PFSK-1 (cell line): ENCODE measurements around the gene MARCHF3.

Experiments used
- FOXP2 ChIP-seq: optimal IDR thresholded peaks from 2 replicates; pipeline ENCODE3; 2011; ENCODE audit warnings: borderline replicate concordance, control low read depth, inconsistent platforms; ENCODE audit not compliant: insufficient read depth; ENCODE audit errors: extremely low read length, extremely low read depth
- POLR2AphosphoS5 ChIP-seq: IDR thresholded peaks from 2 replicates; pipeline ENCODE4 v1.6.1; 2012; ENCODE audit warnings: low read depth, mild to moderate bottlenecking, control low read depth, low read length, moderate library complexity
- REST ChIP-seq, 2 experiments: IDR thresholded peaks; 2 replicates each; pipeline versions ENCODE4 v1.6.1 to v1.8.0; 2011 to 2012; ENCODE audit warnings: low read depth in 2 of 2, low read length in 2 of 2, control low read depth in 1 of 2, inconsistent platforms in 1 of 2, mild to moderate bottlenecking in 1 of 2, moderate library complexity in 1 of 2; ENCODE audit not compliant: insufficient read depth in 1 of 2
- SIN3A ChIP-seq: IDR thresholded peaks from 2 replicates; pipeline ENCODE4 v1.6.1; 2012; ENCODE audit warnings: mild to moderate bottlenecking, low read length, moderate library complexity, borderline replicate concordance; ENCODE audit not compliant: insufficient read depth
- TAF1 ChIP-seq: IDR thresholded peaks from 2 replicates; pipeline ENCODE4 v1.6.1; 2012; ENCODE audit warnings: low read length, control low read depth, borderline replicate concordance; ENCODE audit not compliant: insufficient read depth

The MARCHF3 gene

GRCh38 chr5:126949475-126949874 is 80.9 kb downstream of the MARCHF3 start:
- TF ChIP-seq TAF1: no peak
- no peak for TF ChIP-seq FOXP2
- no peak for TF ChIP-seq POLR2AphosphoS5
- no peak for TF ChIP-seq SIN3A
- no peak for TF ChIP-seq REST (IDR thresholded peaks at IDR 0.05; ENCODE audit: insufficient read depth in 1 of 2, low read depth in 2 of 2, low read length in 2 of 2)

- no peak for TF ChIP-seq TAF1
- TF ChIP-seq SIN3A: no peak
- TF ChIP-seq POLR2AphosphoS5: no peak
- TF ChIP-seq FOXP2: no peak
- no peak for TF ChIP-seq REST (IDR thresholded peaks at IDR 0.05; ENCODE audit: insufficient read depth in 1 of 2, low read depth in 2 of 2, low read length in 2 of 2)
These were observed 81.9 kb downstream of the MARCHF3 start for GRCh38 chr5:126948453-126948852.

GRCh38 chr5:126948011-126948355 is 82.4 kb downstream of the MARCHF3 start:
- TF ChIP-seq FOXP2 (no peak), TAF1 (no peak), POLR2AphosphoS5 (no peak)

- TF ChIP-seq REST (IDR thresholded peaks at IDR 0.05; ENCODE audit: insufficient read depth in 1 of 2, low read depth in 2 of 2, low read length in 2 of 2): no peak
- no peak for TF ChIP-seq TAF1
- TF ChIP-seq SIN3A: no peak
- TF ChIP-seq FOXP2: no peak
- TF ChIP-seq POLR2AphosphoS5: no peak
These were observed 83.0 kb downstream of the MARCHF3 start for GRCh38 chr5:126947146-126948010.

- TF ChIP-seq REST (IDR thresholded peaks at IDR 0.05; ENCODE audit: insufficient read depth in 1 of 2, low read depth in 2 of 2, low read length in 2 of 2) (no peak), TAF1 (no peak), POLR2AphosphoS5 (no peak), FOXP2 (no peak), SIN3A (no peak)
These were observed 89.0 kb downstream of the MARCHF3 start for GRCh38 chr5:126941403-126941802.
